A549 (cell line): ENCODE measurements around the gene MRPL23.

ENCODE experiments used
- CEBPB ChIP-seq, 2 experiments: fragments of >200 bp in 1 of 2; sonication (Bioruptor Twin) in 1 of 2; formaldehyde crosslinking in 1 of 2; IDR thresholded peaks; 2 replicates each; pipeline ENCODE4 v1.6.1; 2012 to 2016
- CTCF ChIP-seq: fragments of >200 bp; sonication (Bioruptor Twin); formaldehyde crosslinking; IDR thresholded peaks from 3 replicates; pipeline ENCODE4 v1.5.1; 2016
- EHMT2 ChIP-seq: fragments of 200-600 bp; sonication (generic); IDR thresholded peaks from 2 replicates; pipeline ENCODE4 v1.6.1; 2016; ENCODE audit warnings: antibody characterized with exemption, low read depth, mild to moderate bottlenecking, moderate library complexity
- HMGXB4 ChIP-seq: fragments of 250-450 bp; sonication (Bioruptor Pico); IDR thresholded peaks from 2 replicates; pipeline ENCODE4 v1.5.0; 2021; ENCODE audit warnings: mild to moderate bottlenecking, moderate library complexity, borderline replicate concordance
- POLR2A ChIP-seq: IDR thresholded peaks from 2 replicates; pipeline ENCODE4 v1.6.1; 2012; ENCODE audit warnings: mild to moderate bottlenecking, low read length
- RCOR1 ChIP-seq: fragments of 150-350 bp; IDR thresholded peaks from 2 replicates; pipeline ENCODE4 v1.6.1; 2014; ENCODE audit warnings: antibody characterized with exemption, low read length, low read depth
- REST ChIP-seq: fragments of 200-600 bp; sonication (generic); IDR thresholded peaks from 2 replicates; pipeline ENCODE4 v1.6.1; 2016; ENCODE audit warnings: antibody characterized with exemption, mild to moderate bottlenecking, moderate library complexity
- RFX5 ChIP-seq: fragments of 450-650 bp; IDR thresholded peaks from 2 replicates; pipeline ENCODE4 v1.7.1; 2014; ENCODE audit warnings: antibody characterized with exemption, mild to moderate bottlenecking, moderate library complexity
- SMC3 ChIP-seq: fragments of >200 bp; sonication (Bioruptor Twin); formaldehyde crosslinking; IDR thresholded peaks from 3 replicates; pipeline ENCODE4 v1.6.1; 2018; ENCODE audit warnings: inconsistent platforms

GRCh38 chr11:1989953-1990352, 42.8 kb downstream of the MRPL23 start:
- TF ChIP-seq HMGXB4 (no peak), CTCF (no peak), REST (no peak), SMC3 (no peak), RCOR1 (no peak), EHMT2 (no peak), POLR2A (no peak), RFX5 (no peak), CEBPB (IDR thresholded peaks at IDR 0.05) (no peak)
